A549 treated with RU486 at 1 μM for 4 hours (cell line): Measurements from ENCODE around the gene RABGGTA. TPM values are rescaled to one million over a fixed set of nuclear protein-coding genes. Genes with fewer than 3 reads are reported as not detected.

Experiments
- total RNA-seq: library from RNA; stranded (reverse); fragments of 200-300 nt; extraction: Qiagen RNA extraction; gene quantifications from 5 replicates; pipeline ENCODE4 v1.2.3, GENCODE V29; 2022; ENCODE audit warnings: low read depth

The RABGGTA gene
- total RNA-seq, result 15.2 to 18.4 TPM (median 16.6 TPM) in 5 replicates

GRCh38 chr14:24271134-24271833, at the start of gene RABGGTA:
Gene RABGGTA, minus strand, starts transcription at chr14:24271597. Its CDS starts 482 bp downstream, at chr14:24271115.

GRCh38 chr14:24310646-24311604, 39.5 kb upstream of the RABGGTA start, which contains the start of gene LTB4R:
Gene LTB4R, plus strand, starts transcription at chr14:24311502. Its CDS starts 4,150 bp downstream, at chr14:24315652.

GRCh38 chr14:24309538-24310264, 38.3 kb upstream of the RABGGTA start, which contains the start of gene LTB4R2:
Gene LTB4R2, plus strand, starts transcription at chr14:24310140. Its CDS starts 525 bp downstream, at chr14:24310665.

GRCh38 chr14:24307575-24308341, 36.4 kb upstream of the RABGGTA start, which contains the start of gene CIDEB:
Gene CIDEB, minus strand, starts transcription at chr14:24307977. Its CDS starts 119 bp downstream, at chr14:24307858.

GRCh38 chr14:24299255-24300191, 28.1 kb upstream of the RABGGTA start, which contains the start of the genes DHRS1 and NOP9:
Gene DHRS1, minus strand, starts transcription at chr14:24299780. Its CDS starts 674 bp downstream, at chr14:24299106.
Gene NOP9, plus strand, starts transcription at chr14:24299850. Its CDS starts 105 bp downstream, at chr14:24299955.

GRCh38 chr14:24262821-24263733, 8.3 kb downstream of the RABGGTA start, which contains the start of gene TGM1:
Gene TGM1, minus strand, starts transcription at chr14:24263177. Its CDS starts 825 bp downstream, at chr14:24262352.

GRCh38 chr14:24232645-24233537, 38.5 kb downstream of the RABGGTA start, which contains the start of gene GMPR2:
Gene GMPR2, plus strand, starts transcription at chr14:24232929. Its CDS starts 325 bp downstream, at chr14:24233254.

GRCh38 chr14:24232121-24232644, 39.2 kb downstream of the RABGGTA start, which contains the start of gene NEDD8:
Gene NEDD8, minus strand, starts transcription at chr14:24232367. Its CDS starts 100 bp downstream, at chr14:24232267.

Other genes starting within 250 kb of the RABGGTA start
- 0.34 to 0.95 TPM (median 0.49 TPM) in 5 replicates for gene CARMIL3, start 219.6 kb downstream of the RABGGTA start, total RNA-seq
- gene CPNE6, start 200.0 kb downstream of the RABGGTA start, total RNA-seq, result not detected in 5 replicates
- 16.5 to 22.6 TPM (median 20.9 TPM) in 5 replicates for gene PCK2, start 177.3 kb downstream of the RABGGTA start, total RNA-seq
- gene DCAF11, start 156.8 kb downstream of the RABGGTA start, total RNA-seq, result 19.5 to 23.6 TPM (median 20.5 TPM) in 5 replicates
- 0.72 to 1.2 TPM (median 0.80 TPM) in 5 replicates for gene NRL, start 156.6 kb downstream of the RABGGTA start, total RNA-seq
- gene FITM1, start 140.9 kb downstream of the RABGGTA start, total RNA-seq, result 0.17 to 0.31 TPM in 2 of 5 replicates, not detected in the others
- gene PSME1, start 135.4 kb downstream of the RABGGTA start, total RNA-seq, result 166 to 196 TPM (median 176 TPM) in 5 replicates
- 45.0 to 65.7 TPM (median 61.1 TPM) in 5 replicates for gene EMC9, start 130.0 kb downstream of the RABGGTA start, total RNA-seq
- gene PSME2, start 125.0 kb downstream of the RABGGTA start, total RNA-seq, result 163 to 221 TPM (median 173 TPM) in 5 replicates
- gene RNF31, start 124.1 kb downstream of the RABGGTA start, total RNA-seq, result 18.9 to 37.4 TPM (median 28.0 TPM) in 5 replicates
- gene IRF9, start 110.3 kb downstream of the RABGGTA start, total RNA-seq, result 14.5 to 20.9 TPM (median 16.8 TPM) in 5 replicates
- 4.0 to 5.5 TPM (median 5.1 TPM) in 5 replicates for gene REC8, start 99.5 kb downstream of the RABGGTA start, total RNA-seq
- 79.3 to 90.2 TPM (median 86.3 TPM) in 5 replicates for gene IPO4, start 82.8 kb downstream of the RABGGTA start, total RNA-seq
- gene TM9SF1, start 76.2 kb downstream of the RABGGTA start, total RNA-seq, result 63.2 to 70.0 TPM (median 67.6 TPM) in 5 replicates
- gene TSSK4, start 65.9 kb downstream of the RABGGTA start, total RNA-seq, result not detected in 5 replicates
- gene CHMP4A, start 58.1 kb downstream of the RABGGTA start, total RNA-seq, result 71.9 to 101 TPM (median 93.0 TPM) in 5 replicates
- 27.3 to 34.4 TPM (median 29.4 TPM) in 5 replicates for gene MDP1, start 55.5 kb downstream of the RABGGTA start, total RNA-seq
- gene NEDD8, start 39.2 kb downstream of the RABGGTA start, total RNA-seq, result 444 to 520 TPM (median 484 TPM) in 5 replicates
- gene GMPR2, start 38.7 kb downstream of the RABGGTA start, total RNA-seq, result 54.3 to 66.4 TPM (median 58.1 TPM) in 5 replicates
- gene TINF2, start 29.0 kb downstream of the RABGGTA start, total RNA-seq, result 34.2 to 38.2 TPM (median 36.6 TPM) in 5 replicates
- 0.53 to 1.1 TPM (median 1.0 TPM) in 5 replicates for gene TGM1, start 8.4 kb downstream of the RABGGTA start, total RNA-seq
- 10.3 to 14.0 TPM (median 13.1 TPM) in 5 replicates for gene DHRS1, start 28.2 kb upstream of the RABGGTA start, total RNA-seq
- gene NOP9, start 28.3 kb upstream of the RABGGTA start, total RNA-seq, result 13.7 to 17.0 TPM (median 16.6 TPM) in 5 replicates
- 0.15 to 1.00 TPM (median 0.20 TPM) in 5 replicates for gene CIDEB, start 36.4 kb upstream of the RABGGTA start, total RNA-seq
- gene LTB4R2, start 38.5 kb upstream of the RABGGTA start, total RNA-seq, result 2.5 to 5.7 TPM (median 4.3 TPM) in 5 replicates
- gene LTB4R, start 39.9 kb upstream of the RABGGTA start, total RNA-seq, result 3.7 to 6.6 TPM (median 6.4 TPM) in 5 replicates
- not detected in 5 replicates for gene ADCY4, start 63.5 kb upstream of the RABGGTA start, total RNA-seq
- not detected in 5 replicates for gene RIPK3, start 68.4 kb upstream of the RABGGTA start, total RNA-seq
- 0.29 to 0.67 TPM (median 0.47 TPM) in 4 of 5 replicates, not detected in the other for gene NFATC4, start 96.6 kb upstream of the RABGGTA start, total RNA-seq
- 0.16 to 0.78 TPM (median 0.18 TPM) in 5 replicates for gene NYNRIN, start 127.4 kb upstream of the RABGGTA start, total RNA-seq
- gene CBLN3, start 158.1 kb upstream of the RABGGTA start, total RNA-seq, result 1.0 to 1.6 TPM (median 1.3 TPM) in 5 replicates
- gene KHNYN, start 158.4 kb upstream of the RABGGTA start, total RNA-seq, result 19.3 to 28.8 TPM (median 26.1 TPM) in 5 replicates
- 42.7 to 56.3 TPM (median 47.4 TPM) in 5 replicates for gene SDR39U1, start 171.2 kb upstream of the RABGGTA start, total RNA-seq
- not detected in 5 replicates for gene CMA1, start 236.7 kb upstream of the RABGGTA start, total RNA-seq